Adrenal gland (tissue), 12 donors: ENCODE measurements around the gene SCGB1A1. TPM values are rescaled to one million over a fixed set of nuclear protein-coding genes. Genes with fewer than 3 reads are reported as not detected.

ENCODE experiments used
- DNase-seq, 7 donors: peaks; one replicate each; pipeline ENCODE4 v3.0.0-alpha.2; 2019 to 2020
- H3K27ac ChIP-seq, 5 donors: fragments of 200-600 bp; sonication (generic) in 4 of 5; 1 replicate in 3 of 5; 2 replicates in 2 of 5; pipeline versions ENCODE4 v1.5.1 to v1.8.0; 2016 to 2020; ENCODE audit warnings: mild to moderate bottlenecking in 1 of 5
- H3K27me3 ChIP-seq: fragments of 200-600 bp; 2 replicates; pipeline ENCODE4 v1.8.0; 2021
- H3K36me3 ChIP-seq, 2 donors: fragments of 200-600 bp; replicated peaks in 1 of 2; 1 replicate in 1 of 2; 2 replicates in 1 of 2; pipeline versions ENCODE4 v1.5.1 to v1.8.0; 2018 to 2022
- H3K4me1 ChIP-seq, 2 donors: fragments of 200-600 bp; replicated peaks in 1 of 2; 1 replicate in 1 of 2; 2 replicates in 1 of 2; pipeline versions ENCODE4 v1.5.1 to v1.8.0; 2018 to 2021
- H3K4me3 ChIP-seq, 4 donors: fragments of 200-600 bp; sonication (generic) in 3 of 4; one replicate each; pipeline ENCODE4 v1.5.1; 2016 to 2018
- H3K9me3 ChIP-seq, 3 donors: fragments of 200-600 bp; sonication (generic) in 1 of 3; replicated peaks in 1 of 3; 1 replicate in 2 of 3; 2 replicates in 1 of 3; pipeline versions ENCODE4 v1.5.1 to v1.8.0; 2016 to 2021
- POLR2A ChIP-seq, 2 donors: fragments of 450-650 bp; IDR thresholded peaks; one replicate each; pipeline ENCODE4 v1.6.1; 2017; ENCODE audit warnings: antibody characterized with exemption in 2 of 2, mild to moderate bottlenecking in 2 of 2, moderate library complexity in 1 of 2
- WGBS, 4 donors: extraction: QIAGEN DNeasy Blood & Tissue Kit in 2 of 4; methylation state at CpG; one replicate each; pipeline versions ENCODE4 v1.1.5 to v1.1.7; 2013 to 2017; 5-methylcytosine and 5-hydroxymethylcytosine counted together
- intact Hi-C, 2 donors: fragments of 100-400 bp; cut with DNase I; formaldehyde crosslinking; loops; one replicate each; pipeline versions ENCODE4 v1.14.1 to v1.15.0; 2022 to 2023
- polyA plus RNA-seq, 3 donors: library from polyadenylated mRNA; stranded (reverse); fragments of 200-250 nt in 2 of 3; fragments of 350-450 nt in 1 of 3; fragmentation: Illumina TruSeq in 1 of 3; extraction: RNeasy Lipid Tissue Mini Kit (QIAGEN cat#74804) in 1 of 3; gene quantifications; one replicate each; pipeline ENCODE4 v1.2.3, GENCODE V29; 2013 to 2014
- total RNA-seq, 9 donors: library from RNA; depleted of rRNA in 4 of 9; stranded (reverse); fragments of >200 nt in 4 of 9; fragments of 120-200 nt in 1 of 9; fragmentation: NEBNext Ultra II Directional in 1 of 9; extraction: Animal tissue kit (Norgen Biotek cat#: 25700) in 1 of 9; gene quantifications; one replicate each; pipeline versions ENCODE4 v1.1.0 to v1.2.4, GENCODE V29; 2013 to 2023
- TF ChIP-seq, protein P1 (sequence below), 6 experiments: fragments of 450-650 bp in 4 of 6; fragments of 200-600 bp in 2 of 6; sonication (generic) in 1 of 6; IDR thresholded peaks; 1 replicate in 5 of 6; 2 replicates in 1 of 6; pipeline versions ENCODE4 v1.5.1 to v1.8.0; 2016 to 2021; ENCODE audit warnings: antibody characterized with exemption in 6 of 6, mild to moderate bottlenecking in 2 of 6, moderate library complexity in 1 of 6
- donor health status: healthy with polysubstance abuse.
- donor health status: Bipolar disorder and iron deficiency.
- donor health status: DM: yes; HTN: yes; CAD: no.
- donor health status: DM: no; HTN: no; CAD: no.
- donor health status: DM: no; HTN: no; CAD: no.
- donor health status: DM: yes; HTN: yes; CAD: no.

The SCGB1A1 gene
- total and polyA plus RNA-seq, 12 donors = 1.5 to 3.1 (median 1.7) TPM; not detected in 9

DNA sequence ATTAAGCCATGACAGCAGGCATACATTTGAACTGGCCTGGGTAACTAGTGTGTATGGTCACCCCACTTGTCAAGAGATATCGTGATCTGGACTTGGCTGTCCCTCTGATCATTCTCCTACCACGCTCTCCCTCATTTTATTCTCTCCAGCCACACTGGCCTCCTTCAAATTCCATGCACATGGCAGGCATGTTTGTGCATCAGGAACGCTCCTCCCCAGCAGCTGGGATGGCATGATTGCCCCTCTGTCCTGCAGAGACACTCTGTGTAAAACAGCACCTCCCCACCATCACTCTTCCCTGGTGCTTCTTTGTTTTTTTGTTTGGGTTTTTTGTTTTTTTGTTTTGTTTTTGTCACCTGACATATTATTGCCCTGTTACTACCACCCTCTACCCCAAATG, 31.5 kb upstream of the SCGB1A1 start:
- Histone ChIP-seq H3K4me1 (no peaks in the 10 kb centered on the region), H3K27me3 (no peaks in the 10 kb centered on the region), H3K9me3 (no peaks in the 10 kb centered on the region), H3K27ac (no peak overlapping the region), H3K36me3 (no peaks in the 10 kb centered on the region), H3K4me3 (no peak overlapping the region)
- TF ChIP-seq, protein P1, sequence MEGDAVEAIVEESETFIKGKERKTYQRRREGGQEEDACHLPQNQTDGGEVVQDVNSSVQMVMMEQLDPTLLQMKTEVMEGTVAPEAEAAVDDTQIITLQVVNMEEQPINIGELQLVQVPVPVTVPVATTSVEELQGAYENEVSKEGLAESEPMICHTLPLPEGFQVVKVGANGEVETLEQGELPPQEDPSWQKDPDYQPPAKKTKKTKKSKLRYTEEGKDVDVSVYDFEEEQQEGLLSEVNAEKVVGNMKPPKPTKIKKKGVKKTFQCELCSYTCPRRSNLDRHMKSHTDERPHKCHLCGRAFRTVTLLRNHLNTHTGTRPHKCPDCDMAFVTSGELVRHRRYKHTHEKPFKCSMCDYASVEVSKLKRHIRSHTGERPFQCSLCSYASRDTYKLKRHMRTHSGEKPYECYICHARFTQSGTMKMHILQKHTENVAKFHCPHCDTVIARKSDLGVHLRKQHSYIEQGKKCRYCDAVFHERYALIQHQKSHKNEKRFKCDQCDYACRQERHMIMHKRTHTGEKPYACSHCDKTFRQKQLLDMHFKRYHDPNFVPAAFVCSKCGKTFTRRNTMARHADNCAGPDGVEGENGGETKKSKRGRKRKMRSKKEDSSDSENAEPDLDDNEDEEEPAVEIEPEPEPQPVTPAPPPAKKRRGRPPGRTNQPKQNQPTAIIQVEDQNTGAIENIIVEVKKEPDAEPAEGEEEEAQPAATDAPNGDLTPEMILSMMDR (IDR thresholded peaks at IDR 0.05) = no peak
- no peak for TF ChIP-seq POLR2A (IDR thresholded peaks at IDR 0.05)
- intact Hi-C loops = no loop called here
- DNase-seq = no peak
- WGBS, 4 donors = 90 to 96% (median 92%) methylated on average over 3 of the region's 3 CpGs

GRCh38 chr11:62388999-62389398, 29.8 kb upstream of the SCGB1A1 start:
- no peaks in the 10 kb centered on the region for H3K27me3 ChIP-seq

GRCh38 chr11:62390237-62390636, 28.6 kb upstream of the SCGB1A1 start:
- Histone ChIP-seq H3K27ac (no peak overlapping the region), H3K36me3 (no peaks in the 10 kb centered on the region), H3K27me3 (no peaks in the 10 kb centered on the region), H3K4me1 (peaks cover 0 to 8% of the 10 kb centered on the region in 2 donors), H3K4me3 (no peak overlapping the region), H3K9me3 (no peaks in the 10 kb centered on the region)
- TF ChIP-seq, protein P1 (IDR thresholded peaks at IDR 0.05) = no peak
- intact Hi-C loops = no loop called here
- no peak for DNase-seq
- WGBS, 4 donors = 65 to 88% (median 72%) methylated on average over 3 to 5 of the region's 5 CpGs

More at GRCh38 chr11:62388999-62389398, 29.8 kb upstream of the SCGB1A1 start:
- WGBS, 4 donors = 81 to 87% (median 83%) methylated on average over 11 of the region's 11 CpGs
- H3K4me1 ChIP-seq = no peaks in the 10 kb centered on the region
- intact Hi-C loops = no loop called here
- H3K4me3 ChIP-seq = no peak overlapping the region
- TF ChIP-seq POLR2A (IDR thresholded peaks at IDR 0.05) = no peak
- TF ChIP-seq, protein P1 (IDR thresholded peaks at IDR 0.05) = no peak
- H3K9me3 ChIP-seq = no peaks in the 10 kb centered on the region
- no peak overlapping the region for H3K27ac ChIP-seq
- no peak for DNase-seq
- H3K36me3 ChIP-seq = no peaks in the 10 kb centered on the region

DNA sequence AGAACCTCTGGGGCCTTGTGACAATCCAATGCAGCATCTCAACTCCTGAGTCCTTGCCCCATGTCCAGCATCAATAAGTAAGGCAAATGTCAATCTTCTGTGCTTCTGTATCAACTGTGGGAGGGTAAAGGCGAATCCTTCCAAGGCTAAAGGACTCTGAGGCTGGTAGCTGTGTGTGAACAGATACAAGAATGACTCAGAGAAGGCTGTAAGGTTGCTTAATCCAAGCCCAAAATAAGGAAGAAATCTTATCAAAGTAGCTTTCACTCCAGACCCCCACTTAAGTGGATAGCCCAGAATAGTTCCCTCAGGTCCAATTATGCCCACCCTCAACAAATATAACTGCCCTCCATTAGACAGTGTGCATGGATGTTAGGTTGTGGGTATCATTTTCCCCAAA, 28.1 kb upstream of the SCGB1A1 start:
- Histone ChIP-seq H3K27ac (no peak overlapping the region), H3K4me1 (peaks cover 0 to 13% of the 10 kb centered on the region in 2 donors), H3K27me3 (no peaks in the 10 kb centered on the region), H3K36me3 (no peaks in the 10 kb centered on the region), H3K4me3 (no peak overlapping the region), H3K9me3 (no peaks in the 10 kb centered on the region)
- DNase-seq = no peak
- intact Hi-C loops = no loop called here
- WGBS, 4 donors = 43 to 71% (median 51%) methylated on average over 1 of the region's 1 CpG
- TF ChIP-seq POLR2A (IDR thresholded peaks at IDR 0.05) = no peak
- TF ChIP-seq, protein P1 (IDR thresholded peaks at IDR 0.05) = no peak
